Measurements from ENCODE around the gene PARD3. TPM values are rescaled to one million over a fixed set of nuclear protein-coding genes. Genes with fewer than 3 reads are reported as not detected.

Gene PARD3
- total RNA-seq, 1 donor from 2014 or later: 76.4 TPM

DNA sequence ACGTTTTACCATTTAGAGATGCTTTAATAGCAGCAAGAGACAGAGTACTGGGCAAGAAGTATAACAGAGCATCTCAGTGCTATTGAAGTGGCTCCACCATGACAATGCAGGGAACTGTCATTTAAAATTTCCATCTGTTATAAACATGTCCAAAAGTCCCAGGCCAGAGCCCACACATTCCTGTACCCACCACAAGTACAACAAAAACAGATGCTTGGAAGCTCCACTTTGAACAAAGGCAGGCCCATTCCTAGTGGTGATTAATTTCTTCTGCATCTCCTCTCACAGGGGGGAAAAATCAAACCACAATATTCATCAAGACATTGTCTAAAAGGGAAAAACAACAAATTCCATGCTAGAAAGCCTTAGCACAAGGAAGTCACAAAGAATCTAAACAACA is 627.9 kb downstream of the PARD3 start:
- no peak for DNase-seq (ENCODE audit: low read depth)
- Histone ChIP-seq H3K36me3 (ENCODE audit: control insufficient read depth, insufficient read depth, low read length) (no peaks in the 10 kb centered on the region), H3K27me3 (ENCODE audit: control insufficient read depth, insufficient read depth, low read length) (no peaks in the 10 kb centered on the region), H3K4me3 (ENCODE audit: low read depth, low read length) (no peak overlapping the region)
- TF ChIP-seq, protein P1, sequence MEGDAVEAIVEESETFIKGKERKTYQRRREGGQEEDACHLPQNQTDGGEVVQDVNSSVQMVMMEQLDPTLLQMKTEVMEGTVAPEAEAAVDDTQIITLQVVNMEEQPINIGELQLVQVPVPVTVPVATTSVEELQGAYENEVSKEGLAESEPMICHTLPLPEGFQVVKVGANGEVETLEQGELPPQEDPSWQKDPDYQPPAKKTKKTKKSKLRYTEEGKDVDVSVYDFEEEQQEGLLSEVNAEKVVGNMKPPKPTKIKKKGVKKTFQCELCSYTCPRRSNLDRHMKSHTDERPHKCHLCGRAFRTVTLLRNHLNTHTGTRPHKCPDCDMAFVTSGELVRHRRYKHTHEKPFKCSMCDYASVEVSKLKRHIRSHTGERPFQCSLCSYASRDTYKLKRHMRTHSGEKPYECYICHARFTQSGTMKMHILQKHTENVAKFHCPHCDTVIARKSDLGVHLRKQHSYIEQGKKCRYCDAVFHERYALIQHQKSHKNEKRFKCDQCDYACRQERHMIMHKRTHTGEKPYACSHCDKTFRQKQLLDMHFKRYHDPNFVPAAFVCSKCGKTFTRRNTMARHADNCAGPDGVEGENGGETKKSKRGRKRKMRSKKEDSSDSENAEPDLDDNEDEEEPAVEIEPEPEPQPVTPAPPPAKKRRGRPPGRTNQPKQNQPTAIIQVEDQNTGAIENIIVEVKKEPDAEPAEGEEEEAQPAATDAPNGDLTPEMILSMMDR (IDR thresholded peaks at IDR 0.05; ENCODE audit: insufficient read depth, low read length, poor library complexity, severe bottlenecking): no peak

DNA sequence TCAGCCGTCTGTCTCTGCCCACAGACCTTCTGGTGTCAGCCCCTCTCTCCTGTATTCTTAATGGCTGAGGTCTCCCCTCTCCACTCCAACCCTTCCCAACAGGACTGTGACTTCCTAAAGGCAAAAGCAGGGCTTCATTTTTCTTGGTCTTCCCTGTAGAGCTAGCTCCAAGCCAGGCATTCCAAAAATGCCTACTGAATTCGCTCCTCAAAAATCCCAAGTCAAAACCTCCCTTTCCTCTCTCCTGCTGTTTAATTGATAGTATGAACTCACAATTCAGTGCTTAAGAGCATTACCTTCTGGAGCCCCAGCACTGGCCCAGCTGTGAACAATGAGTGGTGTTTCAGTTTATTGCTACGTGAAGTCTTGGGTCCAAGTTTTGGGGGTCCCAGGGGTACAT is 628.4 kb downstream of the PARD3 start:
- no peak for DNase-seq (ENCODE audit: low read depth)
- Histone ChIP-seq H3K27me3 (ENCODE audit: control insufficient read depth, insufficient read depth, low read length) (no peaks in the 10 kb centered on the region), H3K4me3 (ENCODE audit: low read depth, low read length) (no peak overlapping the region), H3K36me3 (ENCODE audit: control insufficient read depth, insufficient read depth, low read length) (no peaks in the 10 kb centered on the region)
- TF ChIP-seq, protein P1 (IDR thresholded peaks at IDR 0.05; ENCODE audit: insufficient read depth, low read length, poor library complexity, severe bottlenecking): no peak

DNA sequence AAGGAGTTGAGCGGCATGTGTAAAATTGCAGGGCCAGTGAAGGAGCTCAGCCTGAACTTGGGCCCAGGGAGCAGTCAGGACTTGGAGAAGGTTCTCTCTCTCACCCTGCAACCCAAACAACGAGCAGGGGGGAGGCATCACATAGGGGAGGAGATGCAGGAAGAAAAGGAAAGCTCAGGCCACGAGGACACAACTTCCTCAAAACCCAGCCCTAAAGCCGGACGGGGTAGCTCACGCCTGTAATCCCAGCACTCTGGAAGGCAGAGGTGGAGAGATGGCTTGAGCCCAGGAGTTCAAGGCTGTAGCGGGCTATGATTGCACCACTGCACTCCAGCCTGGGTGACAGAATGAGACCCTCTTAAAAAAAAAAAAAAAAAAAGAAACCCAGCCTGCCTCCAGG is 629.1 kb downstream of the PARD3 start:
- H3K4me3 ChIP-seq (ENCODE audit: low read depth, low read length): no peak overlapping the region
- TF ChIP-seq, protein P1 (IDR thresholded peaks at IDR 0.05; ENCODE audit: insufficient read depth, low read length, poor library complexity, severe bottlenecking): no peak

GRCh38 chr10:34184939-34185386 is 630.1 kb downstream of the PARD3 start:
- DNase-seq (ENCODE audit: low read depth): no peak
- Histone ChIP-seq H3K36me3 (ENCODE audit: control insufficient read depth, insufficient read depth, low read length) (no peaks in the 10 kb centered on the region), H3K27me3 (ENCODE audit: control insufficient read depth, insufficient read depth, low read length) (no peaks in the 10 kb centered on the region), H3K4me3 (ENCODE audit: low read depth, low read length) (no peak overlapping the region)
- TF ChIP-seq, protein P1 (IDR thresholded peaks at IDR 0.05; ENCODE audit: insufficient read depth, low read length, poor library complexity, severe bottlenecking): no peak

More for the DNA sequence above, 629.1 kb downstream of the PARD3 start:
- Histone ChIP-seq H3K36me3 (ENCODE audit: control insufficient read depth, insufficient read depth, low read length) (no peaks in the 10 kb centered on the region), H3K27me3 (ENCODE audit: control insufficient read depth, insufficient read depth, low read length) (no peaks in the 10 kb centered on the region)
- no peak for DNase-seq (ENCODE audit: low read depth)

DNA sequence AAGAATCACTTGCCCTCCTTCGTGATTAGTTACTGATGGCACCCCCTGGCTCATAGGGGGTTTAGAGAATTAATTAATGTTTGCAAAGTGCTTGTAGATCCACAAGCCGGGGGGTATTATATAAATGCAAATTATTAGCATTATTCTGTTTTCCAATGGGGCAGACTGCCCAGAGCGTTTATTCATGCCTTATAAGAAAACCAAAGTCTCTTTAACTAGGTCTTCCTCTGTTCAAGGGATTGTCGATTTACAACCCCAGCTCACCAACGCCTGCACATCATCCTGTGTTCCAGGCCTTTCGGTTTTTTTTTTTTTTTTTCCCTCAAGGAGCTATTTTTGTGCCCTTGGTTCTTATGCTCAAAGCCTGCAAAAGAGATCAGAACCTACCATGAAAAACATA is 630.7 kb downstream of the PARD3 start:
- no peak for DNase-seq (ENCODE audit: low read depth)
- no peaks in the 10 kb centered on the region for H3K36me3 ChIP-seq (ENCODE audit: control insufficient read depth, insufficient read depth, low read length)
- H3K27me3 ChIP-seq (ENCODE audit: control insufficient read depth, insufficient read depth, low read length): no peaks in the 10 kb centered on the region
- TF ChIP-seq, protein P1 (IDR thresholded peaks at IDR 0.05; ENCODE audit: insufficient read depth, low read length, poor library complexity, severe bottlenecking): no peak
- H3K4me3 ChIP-seq (ENCODE audit: low read depth, low read length): no peak overlapping the region

DNA sequence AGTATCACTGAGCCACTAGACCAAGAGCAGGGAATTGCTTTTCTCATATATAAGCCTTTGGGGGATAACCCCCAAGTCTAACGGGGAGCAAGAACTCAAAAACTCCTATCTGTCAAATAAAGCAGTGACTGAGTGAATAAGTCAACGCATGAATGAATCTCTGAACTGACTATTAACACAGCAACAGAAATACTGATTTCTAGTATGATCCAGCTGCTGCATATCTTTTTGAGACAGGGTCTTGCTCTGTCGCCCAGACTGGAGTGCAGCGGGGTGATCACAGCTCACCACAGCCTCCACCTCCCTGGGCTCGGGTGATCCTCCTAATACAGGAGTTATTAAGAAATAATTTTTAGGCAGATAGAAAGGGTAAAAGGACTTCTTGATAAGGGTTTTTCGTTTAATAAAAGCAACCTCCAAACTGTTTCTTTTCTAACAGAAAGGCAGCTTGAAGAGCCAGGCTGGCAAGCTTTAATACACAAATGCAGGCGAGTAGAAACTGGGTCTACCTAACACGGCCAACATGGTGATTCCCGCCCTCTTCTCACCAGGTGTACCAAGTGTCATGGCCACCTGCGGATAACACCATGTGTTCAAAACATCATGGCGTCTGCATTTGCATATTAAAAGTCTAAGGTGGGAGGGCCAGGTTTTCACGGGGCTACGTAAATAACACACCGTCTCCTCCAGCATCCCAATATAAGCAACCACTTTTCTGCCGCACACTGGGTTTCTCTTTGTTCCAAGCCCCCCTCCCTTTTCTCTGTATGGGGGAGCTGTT is 631.9 kb downstream of the PARD3 start:
- Histone ChIP-seq H3K27me3 (ENCODE audit: control insufficient read depth, insufficient read depth, low read length) (no peaks in the 10 kb centered on the region), H3K36me3 (ENCODE audit: control insufficient read depth, insufficient read depth, low read length) (no peaks in the 10 kb centered on the region), H3K4me3 (ENCODE audit: low read depth, low read length) (no peak overlapping the region)
- no peak for DNase-seq (ENCODE audit: low read depth)
- TF ChIP-seq, protein P1 (IDR thresholded peaks at IDR 0.05; ENCODE audit: insufficient read depth, low read length, poor library complexity, severe bottlenecking): no peak

Measured in kidney epithelial cell (primary cell).